HL-60 (cell line): ENCODE data around the gene SORCS1.

Source experiments
- DNase-seq, 2 experiments: peaks; one replicate each; pipeline ENCODE4 v3.0.0-alpha.2; 2010 to 2020; ENCODE audit warnings: low read depth in 1 of 2, low spot score in 1 of 2
- H3K27ac ChIP-seq: fragments of 250-450 bp; sonication (Bioruptor Pico); replicated peaks from 2 replicates; pipeline ENCODE4 v1.5.1; 2020; ENCODE audit warnings: mild to moderate bottlenecking, moderate library complexity
- H3K27me3 ChIP-seq: fragments of 250-450 bp; sonication (Bioruptor Pico); 2 replicates; pipeline ENCODE4 v1.5.1; 2021; ENCODE audit warnings: mild to moderate bottlenecking, moderate library complexity; ENCODE audit not compliant: insufficient read depth, poor library complexity, severe bottlenecking
- H3K4me3 ChIP-seq: replicated peaks from 2 replicates; pipeline ENCODE4 v1.5.1; 2011; ENCODE audit warnings: mild to moderate bottlenecking, control low read depth, low read length; ENCODE audit not compliant: insufficient read depth
- CTCF ChIP-seq: IDR thresholded peaks from one replicate; pipeline ENCODE4 v1.5.1; 2011; ENCODE audit warnings: low read length, control low read depth, inconsistent platforms; ENCODE audit not compliant: insufficient read depth
- GABPA ChIP-seq: IDR thresholded peaks from 2 replicates; pipeline ENCODE4 v1.6.1; 2012; ENCODE audit warnings: low read depth
- POLR2AphosphoS5 ChIP-seq: IDR thresholded peaks from 2 replicates; pipeline ENCODE4 v1.6.1; 2012; ENCODE audit warnings: low read depth
- REST ChIP-seq: IDR thresholded peaks from 2 replicates; pipeline ENCODE4 v1.6.1; 2012; ENCODE audit warnings: low read depth; ENCODE audit not compliant: insufficient replicate concordance
- SPI1 ChIP-seq: IDR thresholded peaks from 2 replicates; pipeline ENCODE4 v1.6.1; 2012; ENCODE audit warnings: low read depth, mild to moderate bottlenecking, borderline replicate concordance

Gene SORCS1

GRCh38 chr10:106973716-106974115 is 190.8 kb downstream of the SORCS1 start:
- Histone ChIP-seq H3K4me3 (no peak overlapping the region), H3K27ac (no peak overlapping the region), H3K27me3 (no peaks in the 10 kb centered on the region)
- no peak for DNase-seq
- TF ChIP-seq REST: no peak
- no peak for TF ChIP-seq CTCF
- TF ChIP-seq SPI1: no peak
- TF ChIP-seq POLR2AphosphoS5: no peak
- TF ChIP-seq GABPA: no peak

GRCh38 chr10:106973288-106973687 is 191.2 kb downstream of the SORCS1 start:
- Histone ChIP-seq H3K27ac (no peak overlapping the region), H3K27me3 (no peaks in the 10 kb centered on the region), H3K4me3 (no peak overlapping the region)
- no peak for DNase-seq
- no peak for TF ChIP-seq CTCF
- TF ChIP-seq GABPA: no peak

GRCh38 chr10:106972381-106972780 is 192.1 kb downstream of the SORCS1 start:
- TF ChIP-seq GABPA (no peak), CTCF (no peak), REST (no peak), POLR2AphosphoS5 (no peak), SPI1 (no peak)
- no peaks in the 10 kb centered on the region for H3K27me3 ChIP-seq

GRCh38 chr10:106971411-106971831 is 193.1 kb downstream of the SORCS1 start:
- H3K27ac ChIP-seq: no peak overlapping the region
- no peaks in the 10 kb centered on the region for H3K27me3 ChIP-seq
- TF ChIP-seq POLR2AphosphoS5: no peak
- TF ChIP-seq REST: no peak
- TF ChIP-seq CTCF: no peak
- no peak for TF ChIP-seq GABPA
- TF ChIP-seq SPI1: no peak
- no peak for DNase-seq
- no peak overlapping the region for H3K4me3 ChIP-seq

More at GRCh38 chr10:106972381-106972780, 192.1 kb downstream of the SORCS1 start:
- no peak for DNase-seq
- no peak overlapping the region for H3K4me3 ChIP-seq
- H3K27ac ChIP-seq: no peak overlapping the region
